Measurements from ENCODE around the gene SH3BP1. TPM values are rescaled to one million over a fixed set of nuclear protein-coding genes. Genes with fewer than 3 reads are reported as not detected.
A peak's percentile ranks its signal among the peaks of the same experiment; 100 is the strongest.

SH3BP1 gene
- total RNA-seq, 1 donor from 2014 or later: 88.4 TPM

DNA sequence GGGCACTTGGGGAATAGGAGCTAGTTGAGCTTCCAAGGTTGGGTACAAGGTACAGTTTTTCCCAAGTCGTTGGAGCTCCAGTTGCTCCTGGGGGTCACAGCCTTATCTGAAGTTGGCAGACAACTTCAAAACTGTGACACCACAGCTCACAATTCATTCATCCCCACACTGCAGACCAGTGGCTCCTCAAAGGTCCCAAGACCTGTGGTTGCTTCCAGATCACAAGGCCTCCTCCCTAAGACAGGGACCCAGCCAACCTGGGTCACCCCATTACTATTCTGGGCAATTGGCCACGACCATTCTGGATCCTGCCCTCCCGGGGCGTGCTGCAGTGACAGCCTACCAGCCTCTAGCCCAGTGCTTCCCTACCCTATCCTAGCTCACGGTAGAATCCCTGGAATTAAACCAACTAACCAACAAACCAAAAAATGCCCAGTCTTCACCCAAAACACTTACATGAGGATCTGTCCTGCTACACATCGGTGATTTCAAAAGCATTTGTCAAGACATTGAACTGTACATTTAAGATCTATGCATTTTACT lies 18.2 kb downstream of the SH3BP1 start:
- H3K4me3 Mint-ChIP-seq: peak overlapping the region; percentile 93
- H3K27ac Mint-ChIP-seq: peak overlapping the region; percentile 99

DNA sequence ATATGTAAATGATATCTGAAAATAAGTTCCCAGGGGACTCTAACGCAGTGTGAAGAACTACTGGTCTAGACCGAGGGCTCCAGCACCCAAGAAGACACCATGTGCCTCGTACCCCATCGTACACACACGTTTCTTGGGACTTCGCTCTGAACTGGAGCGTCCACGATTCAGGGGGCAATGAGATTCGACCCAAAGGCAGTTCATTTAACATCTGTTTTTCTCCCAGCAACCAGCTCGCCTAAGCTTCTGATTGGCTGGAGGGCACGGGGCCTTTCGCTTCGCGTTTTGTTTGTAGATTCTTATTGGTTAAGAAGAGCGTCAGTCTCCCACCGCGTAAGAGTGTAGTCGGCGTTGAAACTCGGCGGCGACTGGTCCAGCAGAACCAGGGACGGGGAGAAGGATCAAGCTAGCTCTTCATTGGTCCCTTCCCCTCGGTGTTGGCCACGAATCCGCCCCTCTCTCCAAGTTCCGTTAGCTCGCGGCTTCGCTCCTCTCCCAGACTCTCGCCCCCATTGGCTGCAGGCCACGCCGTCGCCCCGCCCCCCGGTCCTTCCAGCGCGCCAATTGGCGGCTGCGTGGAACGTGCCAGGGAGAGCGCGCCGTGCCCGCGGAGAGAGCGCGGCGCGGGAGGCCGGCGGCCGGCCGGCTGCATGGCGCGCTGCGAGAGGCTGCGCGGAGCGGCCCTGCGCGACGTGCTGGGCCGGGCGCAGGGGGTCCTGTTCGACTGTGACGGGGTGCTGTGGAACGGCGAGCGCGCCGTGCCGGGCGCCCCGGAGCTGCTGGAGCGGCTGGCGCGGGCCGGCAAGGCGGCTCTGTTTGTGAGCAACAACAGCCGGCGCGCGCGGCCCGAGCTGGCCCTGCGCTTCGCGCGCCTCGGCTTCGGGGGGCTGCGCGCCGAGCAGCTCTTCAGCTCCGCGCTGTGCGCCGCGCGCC lies 18.9 kb downstream of the SH3BP1 start, which contains the start of gene PDXP:
Gene PDXP (plus strand): TSS at position 591 of the 933 bp plus-strand sequence. CDS start 60 bp downstream, at position 651.
- no peak for TF ChIP-seq CTCF (IDR thresholded peaks at IDR 0.05)
- ATAC-seq (ENCODE audit: low read depth): peak; percentile 92
- CTCF ChIA-PET: interaction anchor here (0.9 to 5.4 kb wide), 13 partner anchors 15 to 307 kb away, joined by 3 to 107 read pairs (median 4); partner anchors contain the start of genes C22orf23, LGALS1, NOL12 and POLR2F
- peak; percentile 96 for DNase-seq
- peak within 1 kb of the TSS; percentile 99 for H3K27ac Mint-ChIP-seq
- POLR2A ChIA-PET: interaction anchor here (0.5 to 8.0 kb wide), 20 partner anchors 9 to 1862 kb away, joined by 3 to 181 read pairs (median 10); partner anchors contain the start of genes ANKRD54, ATF4, GGA1 and GTPBP1
- intact Hi-C loops (cut with micrococcal nuclease): loop anchor here (1.0 kb wide), 5 partner anchors 15 to 50 kb away; partner anchors contain the start of genes GGA1 and NOL12
- H3K4me3 Mint-ChIP-seq: peak within 1 kb of the TSS; percentile 93
- peaks cover 47% of the 10 kb centered on the region for H3K4me1 Mint-ChIP-seq
- H3K9me3 Mint-ChIP-seq: no peaks in the 10 kb centered on the region
- H3K27me3 Mint-ChIP-seq: no peaks in the 10 kb centered on the region
- H3K36me3 Mint-ChIP-seq (ENCODE audit: low read depth): peaks cover 24% of the 10 kb centered on the region

More for the DNA sequence above, 18.2 kb downstream of the SH3BP1 start:
- Mint-ChIP-seq H3K36me3 (ENCODE audit: low read depth) (peaks cover 31% of the 10 kb centered on the region), H3K4me1 (peaks cover 44% of the 10 kb centered on the region), H3K27me3 (no peaks in the 10 kb centered on the region), H3K9me3 (no peaks in the 10 kb centered on the region)
- intact Hi-C loops (cut with micrococcal nuclease): loop anchor here (1.0 kb wide), 5 partner anchors 14 to 49 kb away; partner anchors contain the start of genes GGA1 and NOL12
- no peak for DNase-seq
- ChIA-PET POLR2A (interaction anchor here (0.5 to 8.0 kb wide), 19 partner anchors 9 to 1024 kb away, joined by 3 to 181 read pairs (median 12); partner anchors contain the start of genes ANKRD54, GGA1, IFT27 and LGALS1), CTCF (interaction anchor here (0.9 to 5.4 kb wide), 12 partner anchors 15 to 308 kb away, joined by 3 to 107 read pairs (median 4); partner anchors contain the start of genes C22orf23, LGALS1, NOL12 and POLR2F)
- no peak for ATAC-seq (ENCODE audit: low read depth)
- no peak for TF ChIP-seq CTCF (IDR thresholded peaks at IDR 0.05)

- intact Hi-C loops (cut with micrococcal nuclease): no loop called here
- no peaks in the 10 kb centered on the region for H3K9me3 Mint-ChIP-seq
- no peak for DNase-seq
- H3K4me1 Mint-ChIP-seq: peaks cover 49% of the 10 kb centered on the region
- ATAC-seq (ENCODE audit: low read depth): no peak
- H3K36me3 Mint-ChIP-seq (ENCODE audit: low read depth): peaks cover 18% of the 10 kb centered on the region
- peak overlapping the region; percentile 76 for H3K27ac Mint-ChIP-seq
- peak overlapping the region; percentile 85 for H3K4me3 Mint-ChIP-seq
- POLR2A ChIA-PET: interaction anchor here (0.5 to 8.0 kb wide), 14 partner anchors 8 to 1046 kb away, joined by 3 to 181 read pairs (median 18); partner anchors contain the start of genes ANKRD54, GGA1, GTPBP1 and LGALS1
- no peak for TF ChIP-seq CTCF (IDR thresholded peaks at IDR 0.05)
- CTCF ChIA-PET: interaction anchor here (1.2 to 5.4 kb wide), 10 partner anchors 16 to 306 kb away, joined by 3 to 107 read pairs (median 4); partner anchors contain the start of genes LGALS1 and NOL12
- no peaks in the 10 kb centered on the region for H3K27me3 Mint-ChIP-seq
These were observed 19.8 kb downstream of the SH3BP1 start for GRCh38 chr22:37659066-37659896.

GRCh38 chr22:37659897-37660708 lies 20.6 kb downstream of the SH3BP1 start:
- Mint-ChIP-seq H3K4me1 (peaks cover 49% of the 10 kb centered on the region), H3K27ac (peak overlapping the region; percentile 76), H3K36me3 (ENCODE audit: low read depth) (peaks cover 16% of the 10 kb centered on the region), H3K4me3 (peak overlapping the region; percentile 85), H3K9me3 (no peaks in the 10 kb centered on the region), H3K27me3 (no peaks in the 10 kb centered on the region)
- CTCF ChIA-PET: interaction anchor here (1.2 to 5.4 kb wide), 7 partner anchors 12 to 203 kb away, joined by 3 to 107 read pairs (median 10); partner anchors contain the start of gene NOL12
- DNase-seq (no peak), ATAC-seq (ENCODE audit: low read depth) (no peak)
- TF ChIP-seq CTCF (IDR thresholded peaks at IDR 0.05): no peak
- intact Hi-C loops (cut with micrococcal nuclease): no loop called here
- POLR2A ChIA-PET: interaction anchor here (0.8 to 8.0 kb wide), 10 partner anchors 14 to 184 kb away, joined by 3 to 181 read pairs (median 41); partner anchors contain the start of genes ANKRD54, GGA1, LGALS1 and NOL12
